ENCODE measurements around the gene TF. TPM values are rescaled to one million over a fixed set of nuclear protein-coding genes. Genes with fewer than 3 reads are reported as not detected.

The TF gene
- total RNA-seq, 4 donors from 2014 or later = 1.9 to 8.8 (median 3.9) TPM

GRCh38 chr3:133753107-133753778, 7.0 kb downstream of the TF start:
- 66 to 80% methylated on average over 12 to 13 of the region's 13 CpGs for WGBS, 2 donors
- TF ChIP-seq, protein P1, sequence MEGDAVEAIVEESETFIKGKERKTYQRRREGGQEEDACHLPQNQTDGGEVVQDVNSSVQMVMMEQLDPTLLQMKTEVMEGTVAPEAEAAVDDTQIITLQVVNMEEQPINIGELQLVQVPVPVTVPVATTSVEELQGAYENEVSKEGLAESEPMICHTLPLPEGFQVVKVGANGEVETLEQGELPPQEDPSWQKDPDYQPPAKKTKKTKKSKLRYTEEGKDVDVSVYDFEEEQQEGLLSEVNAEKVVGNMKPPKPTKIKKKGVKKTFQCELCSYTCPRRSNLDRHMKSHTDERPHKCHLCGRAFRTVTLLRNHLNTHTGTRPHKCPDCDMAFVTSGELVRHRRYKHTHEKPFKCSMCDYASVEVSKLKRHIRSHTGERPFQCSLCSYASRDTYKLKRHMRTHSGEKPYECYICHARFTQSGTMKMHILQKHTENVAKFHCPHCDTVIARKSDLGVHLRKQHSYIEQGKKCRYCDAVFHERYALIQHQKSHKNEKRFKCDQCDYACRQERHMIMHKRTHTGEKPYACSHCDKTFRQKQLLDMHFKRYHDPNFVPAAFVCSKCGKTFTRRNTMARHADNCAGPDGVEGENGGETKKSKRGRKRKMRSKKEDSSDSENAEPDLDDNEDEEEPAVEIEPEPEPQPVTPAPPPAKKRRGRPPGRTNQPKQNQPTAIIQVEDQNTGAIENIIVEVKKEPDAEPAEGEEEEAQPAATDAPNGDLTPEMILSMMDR (IDR thresholded peaks at IDR 0.05) = no peak
- TF ChIP-seq POLR2A (IDR thresholded peaks at IDR 0.05) = no peak

DNA sequence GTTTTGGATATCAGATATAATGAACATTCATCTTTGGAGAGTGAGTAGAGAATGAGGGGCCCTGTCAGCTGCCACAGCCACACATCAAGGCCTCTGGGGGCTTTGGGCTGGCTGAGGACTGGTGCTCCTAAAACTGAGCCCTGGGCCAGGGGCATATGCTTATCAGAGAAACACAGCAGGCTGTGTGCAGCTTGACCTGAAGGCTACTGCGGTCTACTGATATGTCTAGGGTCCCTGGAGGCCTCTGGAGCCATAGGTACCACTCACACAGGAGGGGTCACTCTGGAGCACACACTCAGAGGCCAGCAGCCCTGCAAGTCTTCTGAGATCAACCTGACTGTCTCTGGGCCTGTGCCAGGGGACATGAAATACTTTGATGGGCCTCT, 7.6 kb downstream of the TF start:
- no peak for TF ChIP-seq POLR2A (IDR thresholded peaks at IDR 0.05)
- TF ChIP-seq, protein P1 (IDR thresholded peaks at IDR 0.05) = no peak
- no peak for DNase-seq (ENCODE audit: low spot score in 2 of 2)
- H3K4me3 ChIP-seq (ENCODE audit: low read depth, poor library complexity, severe bottlenecking) = no peak overlapping the region
- WGBS, 2 donors = 100% methylated on average over 1 of the region's 1 CpG; no CpG with 5 or more reads in 1 of the 2 donors
- intact Hi-C loops (cut with DNase I; ENCODE audit: low total_unique reads) = no loop called here

More at GRCh38 chr3:133753107-133753778, 7.0 kb downstream of the TF start:
- DNase-seq (ENCODE audit: low spot score in 2 of 2) = no peak
- H3K4me3 ChIP-seq (ENCODE audit: low read depth, poor library complexity, severe bottlenecking) = no peak overlapping the region
- intact Hi-C loops (cut with DNase I; ENCODE audit: low total_unique reads) = no loop called here

GRCh38 chr3:133754455-133754854, 8.3 kb downstream of the TF start:
- TF ChIP-seq POLR2A (IDR thresholded peaks at IDR 0.05) = no peak
- WGBS, 2 donors = 47 to 50% methylated on average over 4 to 5 of the region's 5 CpGs
- intact Hi-C loops (cut with DNase I; ENCODE audit: low total_unique reads) = no loop called here

GRCh38 chr3:133754973-133755828, 9.0 kb downstream of the TF start:
- no peak for DNase-seq (ENCODE audit: low spot score in 2 of 2)
- intact Hi-C loops (cut with DNase I; ENCODE audit: low total_unique reads) = no loop called here
- 63 to 68% methylated on average over 10 of the region's 10 CpGs for WGBS, 2 donors
- TF ChIP-seq, protein P1 (IDR thresholded peaks at IDR 0.05) = no peak
- no peak for TF ChIP-seq POLR2A (IDR thresholded peaks at IDR 0.05)
- H3K4me3 ChIP-seq (ENCODE audit: low read depth, poor library complexity, severe bottlenecking) = no peak overlapping the region

More at GRCh38 chr3:133754455-133754854, 8.3 kb downstream of the TF start:
- peak in 1 of 2 donors; percentile 59 for DNase-seq (ENCODE audit: low spot score in 2 of 2)
- no peak overlapping the region for H3K4me3 ChIP-seq (ENCODE audit: low read depth, poor library complexity, severe bottlenecking)

- intact Hi-C loops (cut with DNase I; ENCODE audit: low total_unique reads) = no loop called here
- 56 to 90% methylated on average over 20 of the region's 20 CpGs for WGBS, 2 donors
- DNase-seq (ENCODE audit: low spot score in 2 of 2) = no peak
- TF ChIP-seq POLR2A (IDR thresholded peaks at IDR 0.05) = no peak
- TF ChIP-seq, protein P1 (IDR thresholded peaks at IDR 0.05) = no peak
- no peak overlapping the region for H3K4me3 ChIP-seq (ENCODE audit: low read depth, poor library complexity, severe bottlenecking)
These were observed 10.8 kb downstream of the TF start for GRCh38 chr3:133756716-133757694.
